WTC11 (cell line): ENCODE data around the gene GLUD2.

Experiments
- ATF1 ChIP-seq: sonication (generic); formaldehyde crosslinking; IDR thresholded peaks from 2 replicates; pipeline ENCODE4 v1.8.1; 2023; ENCODE audit warnings: mild to moderate bottlenecking, moderate library complexity, missing genetic modification reagents
- ESRRA ChIP-seq: sonication (generic); formaldehyde crosslinking; IDR thresholded peaks from 2 replicates; pipeline ENCODE4 v1.8.1; 2022; ENCODE audit warnings: mild to moderate bottlenecking, missing genetic modification reagents, borderline replicate concordance
- GRHL2 ChIP-seq: fragments of 250-450 bp; sonication (Bioruptor Pico); IDR thresholded peaks from 2 replicates; pipeline ENCODE4 v1.8.0; 2022; ENCODE audit warnings: mild to moderate bottlenecking, moderate library complexity; ENCODE audit not compliant: insufficient replicate concordance, severe bottlenecking
- JUN ChIP-seq: sonication (generic); formaldehyde crosslinking; IDR thresholded peaks from 2 replicates; pipeline ENCODE4 v1.8.0; 2023; ENCODE audit warnings: mild to moderate bottlenecking, missing genetic modification reagents
- NR2C2 ChIP-seq: sonication (generic); formaldehyde crosslinking; IDR thresholded peaks from 2 replicates; pipeline ENCODE4 v1.8.0; 2022; ENCODE audit warnings: mild to moderate bottlenecking, missing genetic modification reagents
- ZBTB21 ChIP-seq: sonication (generic); formaldehyde crosslinking; IDR thresholded peaks from 2 replicates; pipeline ENCODE4 v1.8.1; 2023; ENCODE audit warnings: mild to moderate bottlenecking, missing genetic modification reagents, borderline replicate concordance
- TF ChIP-seq, protein P1 (sequence below): fragments of 200-600 bp; IDR thresholded peaks from 2 replicates; pipeline ENCODE4 v1.8.0; 2022; ENCODE audit warnings: antibody characterized with exemption

GRCh38 chrX:121093011-121093410, 45.6 kb downstream of the GLUD2 start:
- no peak for TF ChIP-seq ZBTB21 (CRISPR knock-in tag)
- TF ChIP-seq, protein P1, sequence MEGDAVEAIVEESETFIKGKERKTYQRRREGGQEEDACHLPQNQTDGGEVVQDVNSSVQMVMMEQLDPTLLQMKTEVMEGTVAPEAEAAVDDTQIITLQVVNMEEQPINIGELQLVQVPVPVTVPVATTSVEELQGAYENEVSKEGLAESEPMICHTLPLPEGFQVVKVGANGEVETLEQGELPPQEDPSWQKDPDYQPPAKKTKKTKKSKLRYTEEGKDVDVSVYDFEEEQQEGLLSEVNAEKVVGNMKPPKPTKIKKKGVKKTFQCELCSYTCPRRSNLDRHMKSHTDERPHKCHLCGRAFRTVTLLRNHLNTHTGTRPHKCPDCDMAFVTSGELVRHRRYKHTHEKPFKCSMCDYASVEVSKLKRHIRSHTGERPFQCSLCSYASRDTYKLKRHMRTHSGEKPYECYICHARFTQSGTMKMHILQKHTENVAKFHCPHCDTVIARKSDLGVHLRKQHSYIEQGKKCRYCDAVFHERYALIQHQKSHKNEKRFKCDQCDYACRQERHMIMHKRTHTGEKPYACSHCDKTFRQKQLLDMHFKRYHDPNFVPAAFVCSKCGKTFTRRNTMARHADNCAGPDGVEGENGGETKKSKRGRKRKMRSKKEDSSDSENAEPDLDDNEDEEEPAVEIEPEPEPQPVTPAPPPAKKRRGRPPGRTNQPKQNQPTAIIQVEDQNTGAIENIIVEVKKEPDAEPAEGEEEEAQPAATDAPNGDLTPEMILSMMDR = no peak
- TF ChIP-seq GRHL2 (CRISPR knock-in tag) = no peak
- TF ChIP-seq NR2C2 (CRISPR knock-in tag) = no peak
- no peak for TF ChIP-seq ATF1 (CRISPR knock-in tag)
- no peak for TF ChIP-seq ESRRA (CRISPR knock-in tag)
- no peak for TF ChIP-seq JUN (CRISPR knock-in tag)
